NCI-H2196 treated with DMSO at 0.1 percent for 48 hours (cell line): ENCODE measurements around the gene TMBIM6.

ENCODE experiments used
- DNase-seq: peaks from one replicate; lab custom pipeline; 2025; ENCODE audit not compliant: unreplicated experiment; lab: John Stamatoyannopoulos, UW

The TMBIM6 gene

DNA sequence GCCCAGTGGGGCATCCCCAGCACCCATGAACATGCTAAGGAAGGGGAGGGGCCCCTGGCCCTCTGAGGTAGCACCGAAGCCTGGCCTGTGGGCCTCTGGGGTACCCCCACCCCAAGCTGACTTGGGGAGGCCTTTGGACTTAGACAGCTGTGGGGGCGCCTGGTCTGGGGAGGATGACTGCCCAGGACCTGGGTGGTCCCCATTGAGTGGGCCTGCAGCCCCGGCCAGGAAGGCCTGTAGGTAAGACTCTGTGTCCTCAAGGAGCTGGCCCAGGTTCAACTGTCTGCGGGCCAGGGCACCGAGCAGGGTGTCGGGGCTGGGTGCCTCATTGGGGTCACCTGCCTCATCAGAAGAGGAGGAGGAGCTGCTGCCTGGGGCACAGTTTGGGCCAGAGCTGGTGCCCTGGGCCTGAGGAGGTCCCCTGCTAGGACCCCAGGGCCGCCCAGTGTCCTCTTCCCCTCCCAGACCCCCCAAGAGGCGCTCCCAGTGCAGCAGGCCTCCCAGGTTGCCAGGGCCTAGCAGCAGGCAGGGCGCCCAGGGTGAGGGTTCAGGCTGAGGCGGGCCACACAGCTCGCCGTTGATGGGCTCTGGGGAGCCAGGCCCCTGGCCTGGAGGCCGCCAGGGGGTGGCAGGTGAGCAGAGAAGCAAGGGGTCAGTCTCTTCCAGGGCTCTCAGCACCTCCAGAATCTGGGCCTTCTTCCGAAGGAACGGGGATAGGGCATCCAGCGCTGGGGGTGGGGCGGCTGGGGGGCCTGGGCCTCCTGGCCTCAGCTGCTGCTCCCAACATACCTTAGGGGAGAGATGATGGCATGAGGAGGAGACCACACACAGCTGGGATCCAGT is 55.5 kb downstream of the TMBIM6 start:
- no peak for DNase-seq

DNA sequence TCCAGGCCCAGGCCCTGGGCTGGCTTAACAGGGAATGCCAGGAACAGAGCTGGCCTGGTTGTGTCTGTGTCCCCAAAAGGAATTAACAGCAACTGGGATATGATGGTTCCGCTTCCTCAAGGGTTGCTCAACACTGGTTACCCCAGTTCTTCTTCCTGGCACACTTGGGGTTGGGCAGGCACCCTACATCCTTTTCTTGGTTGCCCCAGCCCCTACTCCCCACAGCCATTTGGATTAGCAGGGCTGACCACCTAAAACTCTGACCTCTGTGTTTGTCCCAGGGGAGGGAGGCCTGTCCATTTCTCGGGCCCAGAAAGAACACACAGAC is 56.1 kb downstream of the TMBIM6 start:
- no peak for DNase-seq

DNA sequence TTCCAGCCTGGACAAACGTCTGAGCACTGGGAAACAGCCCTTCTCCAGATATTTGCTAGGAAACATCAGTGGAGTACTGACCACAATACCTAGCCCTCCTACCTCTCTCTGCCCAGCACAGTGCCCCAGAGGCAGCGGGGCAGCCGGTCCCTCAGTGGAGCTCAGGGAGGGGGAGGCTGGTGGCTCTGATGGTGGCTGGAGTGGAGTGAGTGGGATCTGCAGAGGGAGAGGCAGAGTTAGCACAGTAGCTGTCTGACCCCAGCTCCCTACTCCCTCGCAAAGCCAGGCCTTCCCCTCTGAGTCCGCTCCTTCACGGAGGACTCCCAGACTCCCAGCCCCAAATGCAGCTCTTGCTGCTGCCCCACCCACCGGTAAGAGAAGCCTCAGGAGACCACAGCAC is 56.9 kb downstream of the TMBIM6 start:
- no peak for DNase-seq

DNA sequence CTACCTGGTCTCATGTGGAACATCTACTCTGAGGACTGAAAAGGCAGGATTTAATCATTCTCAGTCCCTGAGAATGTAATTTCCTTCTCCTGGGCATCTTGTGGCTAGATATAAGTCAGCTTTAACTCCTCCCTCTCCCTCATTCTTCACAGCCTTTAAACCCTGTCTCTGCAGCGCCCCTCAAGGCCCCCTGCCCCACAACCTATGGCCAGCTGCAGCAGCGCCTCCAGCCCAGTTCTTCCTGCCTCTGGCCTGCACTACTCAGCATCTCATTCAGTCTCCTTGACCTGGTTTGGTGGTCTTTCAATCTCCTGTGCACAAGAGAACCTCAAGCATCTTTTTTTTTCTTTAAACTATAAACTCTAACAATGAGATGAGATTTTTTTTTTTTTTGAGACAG is 57.6 kb downstream of the TMBIM6 start:
- DNase-seq: no peak

DNA sequence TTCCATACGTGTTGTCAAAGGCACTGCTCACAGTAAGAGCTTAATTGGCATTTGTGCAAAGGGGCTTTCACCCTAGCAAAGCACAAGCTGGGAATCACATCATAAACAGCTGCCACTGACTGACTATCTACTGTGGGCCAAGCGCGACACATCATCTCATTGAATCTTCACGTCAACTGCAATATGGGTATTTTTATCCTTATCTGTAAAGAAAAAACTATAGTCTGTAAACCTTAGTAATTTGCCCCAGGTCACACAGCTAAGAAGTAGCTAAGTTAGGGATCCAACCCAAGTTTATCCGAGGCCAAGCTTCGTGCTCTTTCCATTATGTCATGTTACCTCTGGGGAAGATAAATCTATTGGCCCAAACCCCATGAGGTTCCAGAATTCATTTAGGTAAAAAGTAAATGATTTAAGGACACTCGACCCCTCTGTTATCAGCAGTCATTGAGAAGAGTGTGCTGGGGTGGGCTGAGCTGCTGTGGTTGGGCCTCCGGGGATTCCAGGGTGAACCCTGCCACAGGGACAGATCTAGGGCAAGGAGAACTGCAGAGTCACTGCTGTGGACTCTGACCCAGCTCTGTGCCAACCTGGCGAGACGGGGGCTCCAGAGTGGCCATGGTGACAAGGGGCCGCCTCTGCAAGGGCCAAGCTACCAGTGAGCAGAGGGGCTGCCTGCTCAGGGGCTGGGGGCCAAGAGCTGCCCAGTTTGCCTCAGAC is 59.2 kb downstream of the TMBIM6 start:
- no peak for DNase-seq

DNA sequence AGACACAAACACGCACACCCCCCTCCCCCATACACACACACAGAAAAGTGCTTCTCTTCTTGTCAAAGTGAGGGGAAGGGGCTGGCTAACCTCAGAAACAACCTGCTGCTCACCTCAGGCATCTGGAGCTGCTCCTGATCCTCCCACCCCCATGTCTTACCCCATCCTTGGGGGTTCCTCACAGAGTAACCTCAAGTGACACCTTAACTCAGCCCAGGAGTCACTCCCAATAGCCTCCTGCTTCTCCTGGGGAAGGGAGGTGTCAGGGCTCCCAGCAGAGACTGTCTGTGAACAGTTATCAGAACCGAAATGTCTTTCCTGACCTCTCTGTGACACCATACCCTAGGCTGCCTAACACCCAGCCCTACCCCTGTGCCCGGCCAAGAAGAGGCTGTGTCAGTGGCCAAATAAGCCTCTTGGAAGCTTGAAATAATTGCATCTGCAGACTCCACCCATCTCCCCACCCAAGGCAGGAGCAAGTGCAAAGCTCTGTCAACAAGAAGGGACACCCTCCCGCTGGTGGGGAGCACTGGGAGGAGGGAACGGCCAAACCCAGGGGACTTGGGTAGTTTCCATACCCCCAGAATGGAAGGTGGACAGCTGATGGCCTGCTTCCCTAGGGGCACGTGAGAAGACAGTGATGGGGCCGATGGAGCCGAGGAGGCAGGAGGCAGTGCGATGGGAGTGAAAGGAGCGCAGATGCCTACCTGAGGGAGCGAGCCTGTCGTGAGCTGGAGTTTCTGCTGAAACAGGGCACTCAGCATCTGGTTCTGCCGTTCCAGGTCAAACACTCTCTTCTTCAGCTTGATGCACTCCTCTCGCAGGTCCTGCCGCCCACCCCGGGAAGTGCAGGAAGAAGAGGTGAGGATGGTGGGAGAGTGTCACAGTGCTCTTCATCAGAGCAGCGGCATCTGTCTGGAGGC is 60.0 kb downstream of the TMBIM6 start:
- no peak for DNase-seq

DNA sequence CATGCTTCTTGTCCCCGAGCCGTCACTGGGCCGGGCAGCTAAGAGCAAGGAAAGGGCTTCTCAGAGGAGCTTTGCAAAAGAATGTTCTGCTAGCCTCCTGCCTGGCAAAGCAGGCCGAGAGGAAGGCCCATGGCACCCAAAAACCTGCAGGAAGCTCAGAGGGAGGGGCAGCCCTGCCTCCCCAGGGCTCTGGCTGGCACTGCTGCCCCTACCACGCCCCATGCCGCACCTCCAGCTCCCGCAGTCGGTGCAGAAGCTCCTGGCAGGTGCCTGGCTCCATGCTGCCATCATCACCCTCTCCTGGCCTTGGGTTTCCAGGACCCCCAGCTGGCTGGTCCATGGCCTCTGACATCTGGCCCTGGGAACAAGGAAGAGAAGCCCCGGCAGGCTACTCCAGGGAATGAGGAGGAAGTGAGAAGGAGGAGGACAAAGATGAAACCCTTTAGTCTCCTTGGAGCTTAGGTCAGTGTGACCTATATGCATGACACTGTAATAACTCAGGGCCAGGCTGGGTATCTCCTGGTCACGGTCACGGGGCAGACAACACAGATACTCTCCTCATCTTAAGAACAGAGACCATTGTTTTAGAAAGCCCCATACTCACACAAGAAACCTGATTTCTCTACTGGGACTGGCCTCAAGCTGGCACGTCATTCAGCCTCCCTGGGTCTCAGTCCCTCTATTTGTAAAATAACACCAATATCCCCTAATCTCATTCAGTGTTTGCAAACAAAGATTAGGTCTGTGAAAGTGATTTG is 62.5 kb downstream of the TMBIM6 start:
- DNase-seq: no peak

DNA sequence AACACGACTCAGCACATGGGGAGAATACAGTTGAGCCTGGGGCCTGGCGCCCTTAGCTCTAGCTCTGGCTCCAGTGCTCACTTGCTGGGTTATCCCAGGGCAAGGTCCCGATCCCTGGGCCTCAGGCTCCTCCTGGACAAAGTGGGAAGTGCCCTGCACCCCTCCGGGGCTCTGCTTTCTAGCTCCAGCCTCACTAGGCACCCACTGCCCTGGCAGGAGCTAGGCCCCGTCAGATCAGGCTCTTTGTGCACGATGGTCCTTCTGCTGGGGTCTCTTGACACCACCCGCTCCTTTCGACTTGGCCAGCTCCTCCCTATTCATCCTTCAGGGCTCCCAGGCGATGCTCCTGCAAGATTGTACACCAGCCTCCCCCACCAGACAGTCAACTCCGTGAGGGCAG is 63.5 kb downstream of the TMBIM6 start:
- DNase-seq: no peak

DNA sequence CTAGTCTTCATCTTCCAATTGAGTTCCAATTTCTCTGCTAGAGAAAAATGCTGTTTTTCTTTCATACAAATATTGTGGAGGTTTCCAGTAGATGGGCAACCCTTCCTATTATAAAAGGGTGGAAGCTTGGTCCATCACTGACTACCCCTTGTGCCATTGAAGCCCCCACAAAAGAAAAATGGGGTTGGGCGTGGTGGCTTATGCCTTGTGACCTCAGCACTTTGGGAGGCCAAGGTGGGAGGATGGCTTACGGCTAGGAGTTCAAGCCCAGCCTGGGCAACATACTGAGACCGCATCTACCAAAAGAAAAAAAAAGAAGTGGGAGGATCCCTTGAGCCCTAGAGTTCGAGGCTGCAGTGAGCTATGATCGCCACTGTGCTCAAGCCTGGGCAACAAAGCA is 64.1 kb downstream of the TMBIM6 start:
- no peak for DNase-seq

DNA sequence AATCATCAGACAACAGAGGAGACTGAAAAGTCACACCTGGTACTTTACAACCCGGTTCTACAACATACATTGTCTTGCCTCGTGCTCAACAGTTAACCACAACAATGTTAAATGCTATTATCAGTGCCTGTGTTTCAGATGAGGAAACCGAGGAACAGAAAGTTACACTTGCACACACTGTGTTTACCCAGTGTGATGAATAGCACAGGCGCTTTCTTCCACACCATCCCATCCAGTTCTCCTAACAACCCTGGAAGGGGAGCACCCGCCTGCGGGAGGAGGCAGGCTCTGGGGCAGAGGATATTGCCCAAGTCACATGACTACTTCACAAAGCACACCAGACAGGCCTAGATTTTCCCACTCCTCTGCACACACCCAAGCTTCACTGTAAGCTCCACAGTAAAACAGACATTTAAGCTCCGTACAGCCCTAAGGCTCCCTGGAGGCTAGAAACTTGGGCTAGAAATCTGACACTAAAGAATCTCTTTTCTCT is 65.0 kb downstream of the TMBIM6 start:
- DNase-seq: no peak

DNA sequence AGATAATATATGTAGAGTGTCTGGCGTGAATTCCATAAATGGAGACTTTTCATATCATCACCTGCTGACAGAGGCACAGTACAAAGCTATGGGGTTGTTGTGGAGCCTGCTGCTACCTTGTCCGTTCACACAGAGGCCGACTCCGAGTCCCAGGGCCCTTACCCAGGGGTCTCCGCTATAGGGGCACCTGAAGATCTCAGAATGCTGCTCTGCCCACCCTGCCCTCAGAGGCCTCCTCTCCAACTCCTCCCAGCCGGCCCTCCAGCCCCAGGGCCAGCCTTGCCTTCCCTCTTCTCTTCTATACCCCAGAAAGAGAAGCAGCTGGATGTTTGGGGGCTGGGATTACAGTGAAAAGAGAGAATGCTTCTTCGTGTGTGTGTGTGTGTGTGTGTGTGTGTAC is 65.5 kb downstream of the TMBIM6 start:
- DNase-seq: no peak

DNA sequence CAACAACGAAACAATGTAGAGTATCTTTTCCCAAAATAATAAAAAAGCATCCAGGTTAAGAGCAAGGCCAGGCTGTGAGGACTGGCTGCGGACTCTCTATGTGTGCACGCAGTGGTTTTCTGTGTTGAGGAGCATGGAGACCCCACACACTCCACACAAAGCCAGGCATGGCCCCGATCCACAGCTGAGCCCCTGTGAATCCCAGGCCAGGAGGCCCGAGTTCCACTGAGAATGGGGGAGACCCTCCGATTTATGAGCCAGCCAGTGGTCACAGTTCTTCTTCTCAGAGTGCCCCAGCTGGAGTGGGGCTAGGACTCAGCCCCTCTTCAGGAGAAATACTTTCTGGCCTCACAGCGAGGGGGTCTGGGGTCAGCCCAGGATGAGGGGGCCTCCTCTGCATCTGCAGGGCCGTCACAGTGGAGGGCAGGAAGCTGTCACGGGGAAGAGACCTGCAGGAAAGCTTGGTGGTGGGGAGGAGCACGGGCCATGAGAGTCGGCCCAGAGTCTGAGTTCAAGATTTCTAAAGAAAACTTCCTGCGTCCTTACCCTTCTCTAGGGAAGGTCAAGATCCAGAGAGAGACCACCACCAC is 66.7 kb downstream of the TMBIM6 start:
- no peak for DNase-seq

DNA sequence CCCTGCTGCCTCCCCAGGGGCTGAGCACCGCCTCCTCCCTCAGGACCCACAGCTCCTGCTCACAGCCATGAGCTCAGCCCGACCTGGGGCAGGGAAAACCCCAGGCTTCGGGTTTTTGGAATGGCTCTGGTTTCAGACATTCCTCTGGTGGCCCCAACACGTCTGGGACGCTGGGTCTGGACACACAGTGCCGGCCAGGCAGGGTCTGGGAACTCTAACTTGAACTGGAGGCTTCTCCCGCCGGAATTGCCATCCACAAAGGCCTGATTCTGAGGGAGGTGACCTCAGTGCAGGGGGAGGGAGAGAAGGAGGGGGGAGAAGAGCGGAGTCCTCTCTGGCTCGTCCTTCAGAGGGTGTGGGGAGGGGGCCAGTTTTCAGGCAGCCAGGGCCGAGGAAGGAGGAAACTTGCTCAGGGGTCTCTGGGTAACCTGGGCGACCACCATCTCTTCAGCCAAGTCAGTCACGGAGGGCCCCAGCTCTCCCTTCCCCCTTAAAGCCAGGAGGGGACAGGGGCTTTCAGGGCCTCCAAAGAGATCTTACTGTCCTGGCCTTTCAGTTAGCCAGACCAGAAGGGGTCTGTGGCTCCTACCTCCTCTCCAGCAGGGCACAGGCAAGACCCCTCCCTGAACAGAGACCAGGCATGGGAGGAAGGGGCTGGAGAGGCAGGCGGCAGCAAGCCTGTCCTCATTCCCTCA is 67.5 kb downstream of the TMBIM6 start:
- DNase-seq: no peak

DNA sequence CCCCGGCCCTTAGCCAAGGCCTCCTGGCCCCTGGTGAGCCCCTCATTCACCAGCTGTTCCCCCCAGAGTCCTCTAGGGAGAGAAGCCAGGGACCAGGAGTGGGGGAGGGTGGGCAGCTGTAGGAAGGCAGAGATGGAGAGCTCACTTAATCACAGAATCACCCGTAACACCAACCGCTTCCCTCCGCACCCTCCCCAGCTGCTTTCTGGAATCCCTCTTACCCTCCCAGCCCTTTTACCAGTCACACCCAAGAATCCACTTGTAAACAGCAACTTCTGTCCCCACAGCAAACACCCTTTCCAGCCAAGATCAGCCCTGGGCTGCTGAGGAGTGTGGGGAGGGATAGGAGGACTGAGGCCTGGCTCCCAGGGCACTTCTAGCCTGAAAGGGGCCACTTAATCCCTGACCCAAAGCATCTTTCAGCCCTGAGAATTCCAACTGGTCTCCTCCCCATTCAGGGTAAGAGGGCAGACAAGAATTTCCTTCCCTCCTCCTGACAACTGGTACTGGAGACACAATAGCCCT is 68.1 kb downstream of the TMBIM6 start:
- no peak for DNase-seq

DNA sequence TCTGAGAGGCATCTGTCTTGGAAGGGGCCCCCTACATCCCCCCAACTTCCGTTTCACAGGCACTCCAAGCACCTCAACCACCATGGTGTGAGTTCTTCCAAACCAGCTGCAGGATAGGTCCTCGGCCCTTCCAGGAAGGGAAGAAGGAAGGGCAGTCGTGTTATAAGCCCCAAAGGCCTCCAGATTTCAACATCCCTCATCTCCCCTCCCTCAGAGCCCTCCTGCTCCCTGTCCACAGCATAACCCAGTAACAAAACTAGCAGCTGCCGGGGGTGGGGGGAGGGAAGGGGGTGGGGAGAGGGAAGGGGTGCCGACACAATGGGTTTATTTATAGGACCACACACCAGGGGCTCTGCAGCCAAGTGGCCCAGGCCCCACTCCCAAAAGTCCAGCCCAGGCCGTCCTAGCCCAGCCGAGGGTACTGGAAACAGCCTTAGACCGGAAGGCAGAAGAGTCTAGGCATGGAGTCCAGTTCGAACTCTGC is 68.6 kb downstream of the TMBIM6 start:
- no peak for DNase-seq

DNA sequence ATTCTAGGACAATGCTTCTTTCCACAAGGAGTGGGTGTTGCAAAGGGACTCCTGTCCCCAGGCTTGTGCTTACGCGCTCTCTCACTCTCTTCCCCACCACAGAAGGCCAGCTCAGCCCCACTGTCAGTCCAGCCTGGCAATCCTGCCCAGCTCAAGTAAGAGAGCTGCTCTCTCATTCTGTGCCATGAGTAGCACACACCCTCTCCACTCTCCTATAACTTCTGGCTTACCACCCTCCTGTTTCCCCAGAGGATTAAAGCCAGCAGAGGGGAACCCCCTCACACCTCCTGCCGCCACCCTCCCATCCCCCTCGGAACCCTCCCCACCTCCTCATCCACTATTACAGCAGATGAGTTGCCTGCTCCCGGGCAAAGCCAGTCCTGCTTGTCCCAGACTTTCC is 69.8 kb downstream of the TMBIM6 start:
- DNase-seq: no peak

DNA sequence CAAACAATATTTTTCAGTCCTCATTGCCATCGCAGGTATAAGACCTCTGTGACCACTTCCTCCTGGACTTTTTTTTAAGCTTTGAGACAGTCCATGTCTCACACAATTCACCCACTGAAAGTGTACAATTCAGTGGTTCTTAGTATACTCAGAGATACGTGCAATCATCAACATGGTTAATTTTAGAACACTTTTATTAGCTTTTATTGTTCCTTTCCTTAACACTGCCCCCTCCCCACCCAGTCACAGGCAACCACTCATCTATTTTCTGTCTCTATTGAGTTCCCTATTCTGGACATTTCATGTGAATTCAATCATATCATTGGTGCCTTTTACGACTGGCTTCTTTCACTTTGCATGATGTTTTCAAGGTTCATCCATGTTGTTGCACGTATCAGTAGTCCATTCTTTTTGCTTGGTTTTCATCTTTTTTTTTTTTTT is 70.6 kb downstream of the TMBIM6 start:
- no peak for DNase-seq

DNA sequence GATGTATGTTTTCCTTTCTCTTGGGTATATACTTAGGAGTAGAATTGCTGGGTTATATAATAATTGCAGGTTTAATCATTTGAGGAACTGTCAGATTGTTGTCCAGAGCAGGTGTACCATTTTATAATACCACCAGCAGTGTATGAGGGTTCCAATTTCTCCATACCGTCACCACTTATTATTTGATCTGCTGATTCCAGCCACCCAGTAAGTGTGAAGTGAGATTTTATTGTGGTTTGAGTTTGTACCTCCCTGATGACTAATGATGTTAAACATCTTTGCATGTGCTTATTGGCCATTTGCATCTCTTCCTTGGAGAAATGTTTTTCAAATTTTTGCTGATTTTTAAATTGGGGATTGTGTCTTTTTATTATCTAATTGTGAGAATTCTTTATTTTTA is 71.8 kb downstream of the TMBIM6 start:
- no peak for DNase-seq
